ENCODE results near the gene PLVAP. TPM values are rescaled to one million over a fixed set of nuclear protein-coding genes. Genes with fewer than 3 reads are reported as not detected.

PLVAP gene
- total RNA-seq, 2 donors from 2014 or later = 48.3 to 83.7 TPM

- Histone ChIP-seq H3K4me1 (peaks cover 0 to 33% of the 10 kb centered on the region in 2 donors), H3K36me3 (no peaks in the 10 kb centered on the region), H3K27ac (peak overlapping the region; percentile 79 to 87), H3K4me3 (peak overlapping the region; percentile 37 to 54), H3K27me3 (no peaks in the 10 kb centered on the region), H3K9me3 (no peaks in the 10 kb centered on the region)
- no peak for TF ChIP-seq CTCF (IDR thresholded peaks at IDR 0.05)
- DNase-seq (ENCODE audit: low spot score) = no peak
These were observed 27.6 kb upstream of the PLVAP start for GRCh38 chr19:17404621-17405249.

GRCh38 chr19:17404015-17404414 lies 26.9 kb upstream of the PLVAP start:
- no peak for TF ChIP-seq CTCF (IDR thresholded peaks at IDR 0.05)
- H3K27ac ChIP-seq = peak overlapping the region; percentile 79 to 87
- peak overlapping the region; percentile 37 to 54 for H3K4me3 ChIP-seq
- no peak for DNase-seq (ENCODE audit: low spot score)
- no peaks in the 10 kb centered on the region for H3K36me3 ChIP-seq
- peaks cover 0 to 33% of the 10 kb centered on the region in 2 donors for H3K4me1 ChIP-seq
- no peaks in the 10 kb centered on the region for H3K9me3 ChIP-seq
- no peaks in the 10 kb centered on the region for H3K27me3 ChIP-seq

- DNase-seq (ENCODE audit: low spot score) = no peak
- H3K36me3 ChIP-seq = no peaks in the 10 kb centered on the region
- no peaks in the 10 kb centered on the region for H3K27me3 ChIP-seq
- no peak for TF ChIP-seq CTCF (IDR thresholded peaks at IDR 0.05)
- H3K27ac ChIP-seq = peak overlapping the region in 1 of 2 donors; percentile 87
- H3K4me1 ChIP-seq = peaks cover 0 to 33% of the 10 kb centered on the region in 2 donors
- H3K9me3 ChIP-seq = no peaks in the 10 kb centered on the region
- peak overlapping the region in 1 of 2 donors; percentile 54 for H3K4me3 ChIP-seq
These were observed 26.1 kb upstream of the PLVAP start for GRCh38 chr19:17402982-17403855.

DNA sequence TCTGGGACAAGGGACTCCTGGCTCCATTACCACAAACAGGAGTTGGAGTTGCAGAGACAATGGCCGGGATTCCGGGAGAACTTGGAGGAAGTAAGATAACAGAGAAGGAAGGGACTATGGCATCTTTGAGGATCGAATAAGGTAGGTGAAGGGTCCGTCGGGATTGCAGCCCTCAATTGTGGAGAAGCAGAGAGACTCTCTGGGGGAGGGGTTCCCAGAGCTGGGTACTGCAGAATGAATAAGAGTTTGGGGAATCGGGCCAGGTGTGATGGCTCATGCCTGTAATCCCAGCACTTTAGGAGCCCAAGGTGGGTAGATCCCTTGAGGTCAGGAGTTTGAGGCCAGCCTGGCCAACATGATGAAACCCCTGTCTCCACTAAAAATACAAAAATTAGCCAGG lies 24.5 kb upstream of the PLVAP start:
- no peaks in the 10 kb centered on the region for H3K27me3 ChIP-seq
- no peak for TF ChIP-seq CTCF (IDR thresholded peaks at IDR 0.05)
- no peak for DNase-seq (ENCODE audit: low spot score)
- H3K4me1 ChIP-seq = peaks cover 0 to 30% of the 10 kb centered on the region in 2 donors
- no peaks in the 10 kb centered on the region for H3K36me3 ChIP-seq
- no peaks in the 10 kb centered on the region for H3K9me3 ChIP-seq
- no peak overlapping the region for H3K27ac ChIP-seq
- no peak overlapping the region for H3K4me3 ChIP-seq

DNA sequence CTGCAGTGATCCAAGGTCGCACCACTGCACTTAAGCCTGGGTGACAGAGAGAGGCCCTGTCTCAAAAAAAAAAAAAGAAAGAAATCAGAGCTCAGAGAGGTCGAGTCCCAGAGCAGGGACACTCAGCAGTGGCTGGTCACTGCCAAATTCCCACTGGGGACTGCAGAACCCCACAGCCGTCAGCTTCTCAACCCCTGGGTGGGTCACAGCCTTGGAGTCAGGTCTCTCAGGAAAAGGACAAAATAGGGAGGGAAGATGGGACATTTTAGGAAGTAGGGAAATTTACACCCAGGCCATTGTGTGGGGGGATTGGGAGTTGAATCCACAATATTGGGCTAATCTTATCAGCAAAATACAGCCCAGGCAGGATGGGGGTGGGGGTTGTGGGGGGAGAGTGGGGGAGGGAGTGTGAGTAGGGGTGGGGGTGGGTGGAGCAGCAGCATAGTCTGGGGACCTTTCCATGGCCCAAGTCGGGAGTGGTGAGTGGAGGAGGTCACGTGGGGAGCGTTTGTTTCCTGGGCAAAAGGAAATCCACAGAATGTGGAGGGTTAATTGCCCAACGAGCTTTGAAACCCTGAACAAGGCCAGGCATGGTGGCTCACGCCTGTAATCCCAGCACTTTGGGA lies 21.9 kb upstream of the PLVAP start:
- Histone ChIP-seq H3K9me3 (no peaks in the 10 kb centered on the region), H3K36me3 (no peaks in the 10 kb centered on the region), H3K4me1 (peaks cover 0 to 21% of the 10 kb centered on the region in 2 donors), H3K27ac (no peak overlapping the region), H3K27me3 (no peaks in the 10 kb centered on the region), H3K4me3 (no peak overlapping the region)
- no peak for TF ChIP-seq CTCF (IDR thresholded peaks at IDR 0.05)
- DNase-seq (ENCODE audit: low spot score) = no peak
